Measurements from ENCODE around the gene RTP3.

Gene RTP3

GRCh38 chr3:46516521-46516920 lies 18.7 kb downstream of the RTP3 start:
- Histone ChIP-seq H3K9me3 (ENCODE audit: low read length) (no peaks in the 10 kb centered on the region), H3K4me3 (ENCODE audit: low read depth, low read length, poor library complexity, severe bottlenecking) (no peak overlapping the region), H3K27ac (ENCODE audit: low read depth, low read length, poor library complexity, severe bottlenecking) (no peak overlapping the region), H3K4me2 (ENCODE audit: low read length) (no peak overlapping the region), H3K27me3 (ENCODE audit: insufficient read depth, low read length) (no peaks in the 10 kb centered on the region), H3K36me3 (ENCODE audit: insufficient read depth, low read length) (no peaks in the 10 kb centered on the region), H3K4me1 (ENCODE audit: insufficient read depth, low read length, severe bottlenecking) (no peaks in the 10 kb centered on the region), H3K79me2 (ENCODE audit: insufficient read depth, low read length) (no peaks in the 10 kb centered on the region), H3F3A (ENCODE audit: insufficient read depth, low read length) (no peaks in the 10 kb centered on the region), H3K9ac (ENCODE audit: low read length) (no peak overlapping the region), H2AFZ (ENCODE audit: low read length) (no peak overlapping the region), H4K20me1 (ENCODE audit: insufficient read depth, low read length) (no peaks in the 10 kb centered on the region), H3K9me2 (ENCODE audit: low read depth, low read length) (no peaks in the 10 kb centered on the region)
- TF ChIP-seq, protein P1, sequence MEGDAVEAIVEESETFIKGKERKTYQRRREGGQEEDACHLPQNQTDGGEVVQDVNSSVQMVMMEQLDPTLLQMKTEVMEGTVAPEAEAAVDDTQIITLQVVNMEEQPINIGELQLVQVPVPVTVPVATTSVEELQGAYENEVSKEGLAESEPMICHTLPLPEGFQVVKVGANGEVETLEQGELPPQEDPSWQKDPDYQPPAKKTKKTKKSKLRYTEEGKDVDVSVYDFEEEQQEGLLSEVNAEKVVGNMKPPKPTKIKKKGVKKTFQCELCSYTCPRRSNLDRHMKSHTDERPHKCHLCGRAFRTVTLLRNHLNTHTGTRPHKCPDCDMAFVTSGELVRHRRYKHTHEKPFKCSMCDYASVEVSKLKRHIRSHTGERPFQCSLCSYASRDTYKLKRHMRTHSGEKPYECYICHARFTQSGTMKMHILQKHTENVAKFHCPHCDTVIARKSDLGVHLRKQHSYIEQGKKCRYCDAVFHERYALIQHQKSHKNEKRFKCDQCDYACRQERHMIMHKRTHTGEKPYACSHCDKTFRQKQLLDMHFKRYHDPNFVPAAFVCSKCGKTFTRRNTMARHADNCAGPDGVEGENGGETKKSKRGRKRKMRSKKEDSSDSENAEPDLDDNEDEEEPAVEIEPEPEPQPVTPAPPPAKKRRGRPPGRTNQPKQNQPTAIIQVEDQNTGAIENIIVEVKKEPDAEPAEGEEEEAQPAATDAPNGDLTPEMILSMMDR (IDR thresholded peaks at IDR 0.05; ENCODE audit: low read length), result no peak
- TF ChIP-seq EZH2 (IDR thresholded peaks at IDR 0.05; ENCODE audit: borderline replicate concordance, low read length), result no peak

DNA sequence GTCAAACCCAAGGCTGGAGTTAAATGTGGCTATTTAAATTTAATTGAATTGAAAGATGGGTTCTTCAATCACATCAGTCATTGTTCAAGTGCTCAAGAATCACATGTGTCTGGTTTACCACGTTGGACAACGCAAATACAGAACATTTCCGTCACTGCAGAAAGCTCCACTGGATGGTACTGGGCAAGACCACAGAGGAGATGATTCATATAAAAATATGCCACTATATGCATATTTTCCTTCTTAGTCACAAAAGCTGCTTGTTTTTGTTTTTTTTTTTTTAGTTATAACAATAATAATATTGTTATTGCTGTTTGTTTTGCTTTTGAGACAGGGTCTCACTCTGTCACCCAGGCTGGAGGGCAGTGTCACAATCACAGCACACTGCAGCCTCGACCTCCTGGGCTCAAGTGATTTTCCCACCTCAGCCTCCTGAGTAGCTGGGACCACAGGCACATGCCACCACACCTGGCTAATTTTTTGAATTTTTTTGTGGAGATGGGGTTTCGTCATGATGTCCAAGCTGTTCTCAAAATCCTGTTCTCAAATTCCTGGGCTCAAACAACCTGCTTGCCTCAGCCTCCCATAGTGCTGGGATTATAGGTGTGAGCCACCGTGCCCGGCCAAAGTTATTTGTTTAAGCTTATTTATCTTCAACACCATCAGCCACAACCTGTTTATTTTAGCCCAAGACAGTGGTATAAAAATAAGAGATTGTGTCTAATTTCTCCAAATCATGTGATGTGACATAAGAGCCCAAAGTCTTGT lies 19.4 kb downstream of the RTP3 start:
- no peak overlapping the region for H3K4me3 ChIP-seq (ENCODE audit: low read depth, low read length, poor library complexity, severe bottlenecking)
- H3K4me2 ChIP-seq (ENCODE audit: low read length), result no peak overlapping the region
- no peak overlapping the region for H2AFZ ChIP-seq (ENCODE audit: low read length)
- no peak overlapping the region for H3K27ac ChIP-seq (ENCODE audit: low read depth, low read length, poor library complexity, severe bottlenecking)
- no peaks in the 10 kb centered on the region for H3K27me3 ChIP-seq (ENCODE audit: insufficient read depth, low read length)
- H3K9me3 ChIP-seq (ENCODE audit: low read length), result no peaks in the 10 kb centered on the region
- H3K79me2 ChIP-seq (ENCODE audit: insufficient read depth, low read length), result no peaks in the 10 kb centered on the region
- H3K9me2 ChIP-seq (ENCODE audit: low read depth, low read length), result no peaks in the 10 kb centered on the region
- H4K20me1 ChIP-seq (ENCODE audit: insufficient read depth, low read length), result no peaks in the 10 kb centered on the region
- no peak overlapping the region for H3K9ac ChIP-seq (ENCODE audit: low read length)
- no peaks in the 10 kb centered on the region for H3K36me3 ChIP-seq (ENCODE audit: insufficient read depth, low read length)
- H3F3A ChIP-seq (ENCODE audit: insufficient read depth, low read length), result no peaks in the 10 kb centered on the region
- no peaks in the 10 kb centered on the region for H3K4me1 ChIP-seq (ENCODE audit: insufficient read depth, low read length, severe bottlenecking)
- TF ChIP-seq, protein P1 (IDR thresholded peaks at IDR 0.05; ENCODE audit: low read length), result no peak
- TF ChIP-seq EZH2 (IDR thresholded peaks at IDR 0.05; ENCODE audit: borderline replicate concordance, low read length), result no peak

DNA sequence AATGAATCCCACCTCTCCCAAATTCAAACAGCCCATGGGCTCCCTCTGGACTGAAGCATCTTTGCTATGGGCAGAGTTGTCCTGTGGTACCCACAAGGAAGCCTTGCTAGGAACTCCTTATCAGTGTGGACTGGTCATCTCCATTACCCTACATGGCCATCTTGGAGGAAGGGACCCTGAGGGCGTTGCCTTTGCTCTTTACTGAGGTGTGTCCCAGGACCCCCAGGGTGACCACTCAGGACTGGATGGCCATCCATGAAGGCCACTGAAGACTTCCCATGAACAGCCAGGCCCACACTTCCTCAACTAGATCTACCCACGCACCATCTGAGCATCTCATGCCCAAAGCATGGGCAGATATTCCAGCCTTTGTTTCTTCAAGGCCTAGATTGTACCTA lies 20.0 kb downstream of the RTP3 start:
- Histone ChIP-seq H3K4me2 (ENCODE audit: low read length) (no peak overlapping the region), H3K79me2 (ENCODE audit: insufficient read depth, low read length) (no peaks in the 10 kb centered on the region), H3K27me3 (ENCODE audit: insufficient read depth, low read length) (no peaks in the 10 kb centered on the region), H2AFZ (ENCODE audit: low read length) (no peak overlapping the region), H3K9me3 (ENCODE audit: low read length) (no peaks in the 10 kb centered on the region), H3K4me3 (ENCODE audit: low read depth, low read length, poor library complexity, severe bottlenecking) (no peak overlapping the region), H3K36me3 (ENCODE audit: insufficient read depth, low read length) (no peaks in the 10 kb centered on the region), H3K9me2 (ENCODE audit: low read depth, low read length) (no peaks in the 10 kb centered on the region), H3K27ac (ENCODE audit: low read depth, low read length, poor library complexity, severe bottlenecking) (no peak overlapping the region), H4K20me1 (ENCODE audit: insufficient read depth, low read length) (no peaks in the 10 kb centered on the region), H3F3A (ENCODE audit: insufficient read depth, low read length) (no peaks in the 10 kb centered on the region), H3K4me1 (ENCODE audit: insufficient read depth, low read length, severe bottlenecking) (no peaks in the 10 kb centered on the region), H3K9ac (ENCODE audit: low read length) (no peak overlapping the region)
- TF ChIP-seq EZH2 (IDR thresholded peaks at IDR 0.05; ENCODE audit: borderline replicate concordance, low read length), result no peak
- TF ChIP-seq, protein P1 (IDR thresholded peaks at IDR 0.05; ENCODE audit: low read length), result no peak
